Psoas muscle (tissue), 8 donors: ENCODE data around the gene HS2ST1. TPM values are rescaled to one million over a fixed set of nuclear protein-coding genes. Genes with fewer than 3 reads are reported as not detected.
A peak's percentile ranks its signal among the peaks of the same experiment; 100 is the strongest.

Source experiments
- ATAC-seq, 4 donors: fragments of 200-7000 bp; cut with Tn5 transposase; one replicate each; pipeline ENCODE4 v1.9.1; 2020; ENCODE audit warnings: moderate library complexity in 3 of 4, mild to moderate bottlenecking in 2 of 4
- DNase-seq, 2 donors: peaks; one replicate each; pipeline ENCODE4 v3.0.0-alpha.2; 2020
- H3K27ac ChIP-seq: fragments of 200-600 bp; one replicate; pipeline ENCODE4 v1.8.0; 2022
- H3K27me3 ChIP-seq, 3 donors: fragments of 200-600 bp in 1 of 3; one replicate each; pipeline versions ENCODE4 v1.6.1 to v1.8.0; 2013 to 2022; ENCODE audit warnings: low read length in 2 of 3, mild to moderate bottlenecking in 2 of 3, moderate library complexity in 1 of 3; ENCODE audit not compliant: insufficient read depth in 3 of 3
- H3K36me3 ChIP-seq, 2 donors: fragments of 200-600 bp in 1 of 2; one replicate each; pipeline versions ENCODE4 v1.6.1 to v1.8.0; 2013 to 2022; ENCODE audit warnings: low read depth in 1 of 2, mild to moderate bottlenecking in 1 of 2, moderate library complexity in 1 of 2; ENCODE audit not compliant: insufficient read depth in 1 of 2
- H3K4me1 ChIP-seq: fragments of 200-600 bp; one replicate; pipeline ENCODE4 v1.8.0; 2022
- H3K4me3 ChIP-seq: fragments of 200-600 bp; one replicate; pipeline ENCODE4 v1.8.0; 2022; ENCODE audit warnings: mild to moderate bottlenecking
- H3K9me3 ChIP-seq: fragments of 200-600 bp; one replicate; pipeline ENCODE4 v1.8.0; 2022
- CTCF ChIP-seq: fragments of 200-600 bp; IDR thresholded peaks from one replicate; pipeline ENCODE4 v1.8.0; 2022; ENCODE audit warnings: antibody characterized with exemption
- WGBS, 3 donors: extraction: QIAGEN DNeasy Blood & Tissue Kit; methylation state at CpG; one replicate each; pipeline versions ENCODE4 v1.1.6 to v1.1.7; 2013; 5-methylcytosine and 5-hydroxymethylcytosine counted together
- intact Hi-C, 2 donors: fragments of 100-400 bp; cut with DNase I; formaldehyde crosslinking; loops; one replicate each; pipeline versions ENCODE4 v1.11.0 to v1.14.2; 2022
- polyA plus RNA-seq, 3 donors: library from polyadenylated mRNA; stranded (reverse); fragments of 200-250 nt; gene quantifications; one replicate each; pipeline ENCODE4 v1.2.3, GENCODE V29; 2013
- total RNA-seq, 4 donors: library from RNA; stranded (reverse); fragmentation: NEBNext Ultra II Directional in 2 of 4; extraction: Animal tissue kit (Norgen Biotek cat#: 25700) in 2 of 4; gene quantifications; one replicate each; pipeline versions ENCODE4 v1.2.1 to v1.2.4, GENCODE V29; 2021 to 2023
- donor health status: healthy with polysubstance abuse.
- donor health status: DM: no; HTN: no; CAD: no; lungs with moderate emphysema.
- donor health status: Bipolar disorder and iron deficiency.
- donor health status: healthy.
- donor health status: DM: yes; HTN: yes; CAD: no.
- donor health status: DM: no; HTN: no; CAD: no.
- donor health status: DM: no; HTN: no; CAD: no.
- donor health status: DM: yes; HTN: yes; CAD: no.

The HS2ST1 gene
- total and polyA plus RNA-seq, 7 donors, result 3.3 to 12.0 (median 8.1) TPM

DNA sequence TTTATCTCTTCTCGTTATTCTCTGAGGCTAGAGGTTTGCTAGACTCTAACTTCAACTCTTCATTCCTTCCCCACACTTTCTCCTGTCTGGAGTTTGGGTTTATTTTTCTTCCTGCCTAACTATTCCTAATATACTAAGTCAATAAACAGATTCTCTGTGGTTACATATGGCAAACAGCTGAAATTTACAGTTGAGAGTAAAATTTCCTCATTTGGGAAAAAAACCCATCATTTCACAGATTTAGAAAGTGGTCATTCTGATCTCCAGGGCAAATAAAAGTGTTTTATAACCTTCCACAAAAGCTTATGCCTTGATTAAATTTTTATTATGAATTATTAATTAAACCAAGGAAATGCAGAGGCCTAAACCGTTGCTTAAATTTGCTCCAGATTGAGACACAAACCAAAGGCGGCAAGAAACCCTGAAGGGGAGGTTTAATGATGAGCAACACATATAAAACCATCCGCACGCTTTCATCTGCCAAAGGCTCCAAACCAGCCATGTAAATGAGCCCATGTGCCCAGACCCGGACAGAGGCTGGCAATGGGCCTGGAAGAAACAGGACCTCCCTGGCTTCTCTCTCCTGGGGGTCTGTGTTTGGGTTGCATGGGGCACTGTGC is 212.6 kb downstream of the HS2ST1 start:
- Histone ChIP-seq H3K4me1 (no peaks in the 10 kb centered on the region), H3K36me3 (no peaks in the 10 kb centered on the region), H3K27ac (no peak overlapping the region), H3K9me3 (no peaks in the 10 kb centered on the region), H3K27me3 (no peaks in the 10 kb centered on the region), H3K4me3 (no peak overlapping the region)
- DNase-seq, result no peak
- no peak for ATAC-seq
- intact Hi-C loops, result no loop called here
- TF ChIP-seq CTCF, result no peak
- 84 to 85% (median 84%) methylated on average over 6 of the region's 6 CpGs for WGBS, 3 donors

- Histone ChIP-seq H3K9me3 (no peaks in the 10 kb centered on the region), H3K4me3 (no peak overlapping the region), H3K36me3 (no peaks in the 10 kb centered on the region), H3K27ac (no peak overlapping the region), H3K4me1 (no peaks in the 10 kb centered on the region), H3K27me3 (peaks cover 0 to 2% (median 0%) of the 10 kb centered on the region in 3 donors)
- intact Hi-C loops, result no loop called here
- no peak for TF ChIP-seq CTCF
- ATAC-seq (no peak), DNase-seq (no peak)
- 92 to 96% (median 96%) methylated on average over 3 of the region's 3 CpGs for WGBS, 3 donors
These were observed 213.1 kb downstream of the HS2ST1 start for GRCh38 chr1:87127581-87127980.

DNA sequence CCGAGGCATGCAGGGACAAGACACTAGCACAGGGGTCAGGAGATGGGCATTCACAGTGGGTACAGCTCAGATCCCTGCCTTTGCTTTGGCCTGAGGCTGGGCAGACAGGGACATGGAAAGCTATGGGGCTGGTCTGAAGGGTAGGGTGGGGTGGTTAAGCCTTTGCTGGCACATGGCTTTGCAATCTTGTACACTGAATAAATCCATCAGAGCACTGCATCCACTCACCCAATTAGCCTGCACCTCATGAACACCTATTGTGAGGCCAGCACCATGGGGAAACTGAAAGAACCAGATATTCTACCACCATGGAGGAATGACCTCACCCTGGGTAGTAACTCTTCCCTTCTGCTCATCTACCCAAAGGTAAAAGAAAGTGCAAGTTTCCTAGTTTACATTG is 214.6 kb downstream of the HS2ST1 start:
- no peak for ATAC-seq
- H3K4me1 ChIP-seq, result no peaks in the 10 kb centered on the region
- H3K4me3 ChIP-seq, result no peak overlapping the region
- H3K27me3 ChIP-seq, result peaks cover 0 to 3% (median 0%) of the 10 kb centered on the region in 3 donors
- no peaks in the 10 kb centered on the region for H3K36me3 ChIP-seq
- TF ChIP-seq CTCF, result no peak
- no peaks in the 10 kb centered on the region for H3K9me3 ChIP-seq
- no peak for DNase-seq
- 53 to 95% (median 80%) methylated on average over 1 of the region's 1 CpG for WGBS, 3 donors
- intact Hi-C loops, result no loop called here
- H3K27ac ChIP-seq, result no peak overlapping the region

DNA sequence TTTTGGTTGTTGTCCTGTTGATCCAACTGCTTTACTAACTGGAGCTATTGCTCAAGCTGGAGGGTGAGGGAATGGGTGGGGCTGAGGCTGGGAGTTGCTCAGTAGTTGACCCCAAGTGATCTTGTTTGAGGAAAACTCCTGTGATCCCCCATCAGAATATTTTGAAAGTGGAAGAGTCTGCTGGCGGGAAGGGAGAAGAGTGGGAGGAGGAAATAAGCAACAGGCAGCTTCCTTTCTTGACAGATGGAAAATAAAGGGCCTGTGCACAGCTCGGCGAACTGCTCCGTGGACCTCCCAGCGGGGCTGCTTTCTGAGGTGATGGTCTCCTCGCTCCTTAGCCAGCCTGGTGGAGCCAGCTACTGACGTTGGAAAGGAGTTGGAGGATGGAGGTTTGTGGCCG is 215.2 kb downstream of the HS2ST1 start:
- no peaks in the 10 kb centered on the region for H3K9me3 ChIP-seq
- TF ChIP-seq CTCF, result no peak
- peaks cover 0 to 3% (median 0%) of the 10 kb centered on the region in 3 donors for H3K27me3 ChIP-seq
- intact Hi-C loops, result loop anchor here in 1 of 2 donors (5.0 to 10.0 kb wide), 4 partner anchors 165 to 918 kb away; partner anchors contain the start of gene LMO4
- H3K4me3 ChIP-seq, result peak overlapping the region; percentile 31
- H3K4me1 ChIP-seq, result no peaks in the 10 kb centered on the region
- H3K27ac ChIP-seq, result no peak overlapping the region
- peak in 2 of 4 donors; percentile 34 to 58 for ATAC-seq
- WGBS, 3 donors, result 57 to 78% (median 66%) methylated on average over 8 of the region's 8 CpGs
- peak; percentile 53 to 73 for DNase-seq
- H3K36me3 ChIP-seq, result no peaks in the 10 kb centered on the region

GRCh38 chr1:87130438-87130837 is 216.0 kb downstream of the HS2ST1 start:
- no peak for TF ChIP-seq CTCF
- WGBS, 3 donors, result 85 to 88% (median 86%) methylated on average over 4 of the region's 4 CpGs
- Histone ChIP-seq H3K4me3 (peak overlapping the region; percentile 31), H3K9me3 (no peaks in the 10 kb centered on the region), H3K27ac (no peak overlapping the region), H3K36me3 (no peaks in the 10 kb centered on the region), H3K4me1 (no peaks in the 10 kb centered on the region), H3K27me3 (peaks cover 0 to 3% (median 0%) of the 10 kb centered on the region in 3 donors)
- ATAC-seq, result no peak
- no peak for DNase-seq
- intact Hi-C loops, result loop anchor here in 1 of 2 donors (5.0 to 10.0 kb wide), 4 partner anchors 164 to 917 kb away; partner anchors contain the start of gene LMO4
